HepG2 (cell line): ENCODE measurements around the gene ARID5B. TPM values are rescaled to one million over a fixed set of nuclear protein-coding genes. Genes with fewer than 3 reads are reported as not detected.

Source experiments
- ATAC-seq: fragments of 200-7000 bp; cut with Tn5 transposase; 3 replicates; pipeline ENCODE4 v1.9.1; 2020; ENCODE audit warnings: mild to moderate bottlenecking, moderate library complexity
- BruUV-seq: library from RNA; stranded (reverse); fragments of 400-500 nt; replicated peaks from 2 replicates; lab custom pipeline; 2021; lab: Mats Ljungman, UMichigan
- CTCF ChIA-PET: fragments of 300-600 bp; formaldehyde crosslinking; extraction: SDS; loops from one replicate; lab custom pipeline; 2021; ENCODE audit warnings: low total read pairs, inconsistent platforms, low intra/inter-chr PET ratio; lab: Yijun Ruan, JAX
- POLR2A ChIA-PET: fragments of 350-600 bp; sonication (Branson Sonifier 250); formaldehyde crosslinking; loops from one replicate; lab custom pipeline; 2020; ENCODE audit warnings: antibody characterized with exemption, inconsistent platforms; lab: Yijun Ruan, JAX
- DNase-seq: peaks from one replicate; pipeline ENCODE4 v3.0.0-alpha.2; 2015; ENCODE audit warnings: low spot score
- FAIRE-seq: peaks from 3 replicates; lab custom pipeline; 2011; peaks lifted over from hg19 to GRCh38; lab: Jason Lieb, UNC
- H2AFZ ChIP-seq: one replicate; pipeline ENCODE4 v1.6.1; 2011; ENCODE audit warnings: low read length, inconsistent platforms
- H3K27ac ChIP-seq: fragments of 300-600 bp; 3 replicates; pipeline ENCODE4 v1.8.0; 2011; ENCODE audit warnings: mixed run types, mild to moderate bottlenecking, mixed read lengths, low read length, inconsistent platforms; ENCODE audit not compliant: insufficient read depth; ENCODE audit errors: extremely low read length
- H3K27me3 ChIP-seq, 2 experiments: fragments of 200-600 bp in 1 of 2; 2 replicates in 1 of 2; 3 replicates in 1 of 2; pipeline versions ENCODE4 v1.6.0 to v1.8.0; 2011; ENCODE audit warnings: low read length in 2 of 2, mild to moderate bottlenecking in 2 of 2, moderate library complexity in 2 of 2, inconsistent platforms in 1 of 2; ENCODE audit not compliant: insufficient read depth in 2 of 2, control insufficient read depth in 1 of 2
- H3K36me3 ChIP-seq, 2 experiments: fragments of 200-600 bp in 1 of 2; replicated peaks in 1 of 2; 2 replicates in 1 of 2; 3 replicates in 1 of 2; pipeline versions ENCODE4 v1.5.1 to v1.8.0; 2011; ENCODE audit warnings: low read length in 2 of 2, inconsistent platforms in 1 of 2; ENCODE audit not compliant: insufficient read depth in 2 of 2, control insufficient read depth in 1 of 2
- H3K4me1 ChIP-seq: 2 replicates; pipeline ENCODE4 v1.5.1; 2012; ENCODE audit warnings: low read length, inconsistent platforms; ENCODE audit not compliant: insufficient read depth
- H3K4me2 ChIP-seq: 2 replicates; pipeline ENCODE4 v1.6.0; 2011; ENCODE audit warnings: low read depth, low read length, inconsistent platforms
- H3K4me3 ChIP-seq, 3 experiments: fragments of 200-600 bp in 1 of 3; sonication (generic), shearing (Covaris generic) in 1 of 3; replicated peaks in 1 of 3; 2 replicates each; pipeline ENCODE4 v1.5.1; 2011 to 2016; ENCODE audit warnings: low read length in 3 of 3, inconsistent platforms in 2 of 3, low read depth in 2 of 3, mild to moderate bottlenecking in 2 of 3, control low read depth in 1 of 3, mixed read lengths in 1 of 3; ENCODE audit not compliant: insufficient read depth in 1 of 3
- H3K79me2 ChIP-seq: one replicate; pipeline ENCODE4 v1.6.1; 2011; ENCODE audit warnings: low read length, inconsistent platforms; ENCODE audit not compliant: insufficient read depth
- H3K9ac ChIP-seq: 2 replicates; pipeline ENCODE4 v1.6.0; 2011; ENCODE audit warnings: mild to moderate bottlenecking, low read depth, low read length, inconsistent platforms; ENCODE audit not compliant: insufficient read depth
- H3K9me3 ChIP-seq: 2 replicates; pipeline ENCODE4 v1.5.1; 2012; ENCODE audit warnings: mild to moderate bottlenecking, low read length
- H4K20me1 ChIP-seq: 2 replicates; pipeline ENCODE4 v1.6.0; 2011; ENCODE audit warnings: inconsistent platforms, mild to moderate bottlenecking, low read length, moderate library complexity; ENCODE audit not compliant: insufficient read depth
- HDAC2 ChIP-seq: sonication (generic); formaldehyde crosslinking; IDR thresholded peaks from 2 replicates; pipeline ENCODE4 v1.4.0; 2020; ENCODE audit warnings: missing genetic modification reagents
- HMG20A ChIP-seq: IDR thresholded peaks from 2 replicates; pipeline ENCODE4 v1.6.1; 2016; ENCODE audit warnings: borderline replicate concordance
- KLF15 ChIP-seq: sonication (generic); formaldehyde crosslinking; IDR thresholded peaks from 2 replicates; pipeline ENCODE4 v1.8.1; 2023; ENCODE audit warnings: borderline replicate concordance, mild to moderate bottlenecking, inconsistent platforms, missing genetic modification reagents, mixed read lengths
- REPIN1 ChIP-seq: sonication (generic); formaldehyde crosslinking; IDR thresholded peaks from 2 replicates; pipeline ENCODE4 v1.8.0; 2022; ENCODE audit warnings: missing genetic modification reagents, low read depth, mild to moderate bottlenecking, borderline replicate concordance
- RNF2 ChIP-seq: fragments of 450-650 bp; conservative IDR thresholded peaks from 2 replicates; pipeline ENCODE4 v1.6.1; 2016; ENCODE audit warnings: low read depth
- ZBTB37 ChIP-seq: sonication (generic); formaldehyde crosslinking; IDR thresholded peaks from 2 replicates; pipeline ENCODE4 v1.4.0; 2020; ENCODE audit warnings: mild to moderate bottlenecking, missing genetic modification reagents
- ZNF414 ChIP-seq: sonication (generic); formaldehyde crosslinking; IDR thresholded peaks from 2 replicates; pipeline ENCODE4 v1.5.0; 2020; ENCODE audit warnings: missing genetic modification reagents
- WGBS: methylation state at CpG from one replicate; pipeline ENCODE4 v1.1.6; 2017; ENCODE audit warnings: low lambda C conversion rate; 5-methylcytosine and 5-hydroxymethylcytosine counted together
- in situ Hi-C: cut with HindIII; loops from 2 replicates; pipeline ENCODE4 v1.10.0; 2017; ENCODE audit warnings: low pct_unique_long_range_greater_than_20kb; ENCODE audit not compliant: extremely low pct_ligation_motif_present
- intact Hi-C: fragments of 100-400 bp; cut with micrococcal nuclease; formaldehyde crosslinking; loops from one replicate; pipeline ENCODE4 v1.10.0; 2022; ENCODE audit not compliant: unreplicated experiment
- polyA plus RNA-seq, 8 experiments: library from polyadenylated mRNA; depleted of rRNA in 3 of 8; stranded (reverse) in 7 of 8; unstranded in 1 of 8; fragments of >200 nt; fragmentation: Illumina TruSeq in 4 of 8; extraction: Trizol in 4 of 8; gene quantifications; 2 replicates each; pipeline versions ENCODE4 v1.2.1 to v1.2.3, GENCODE V29; 2011 to 2016; ENCODE audit warnings: low read depth in 4 of 8, missing spikeins in 1 of 8, mixed read lengths in 1 of 8; ENCODE audit not compliant: insufficient read depth in 1 of 8
- total RNA-seq, 5 experiments: library from RNA; depleted of rRNA; stranded (reverse); fragments of >200 nt; fragmentation: Illumina TruSeq; extraction: Trizol; gene quantifications; 2 replicates each; pipeline ENCODE4 v1.2.3, GENCODE V29; 2016; ENCODE audit warnings: low read depth in 1 of 5

Gene ARID5B
- total and polyA plus RNA-seq, 2 of the 13 experiments (the other 11 are each of a cell fraction or from before 2014, with no cell fraction given), result 6.2 to 21.1 TPM

GRCh38 chr10:62015994-62016393, 114.5 kb downstream of the ARID5B start:
- in situ Hi-C loops, result no loop called here
- H3K27ac ChIP-seq, result no peak overlapping the region
- intact Hi-C loops, result no loop called here
- H2AFZ ChIP-seq, result no peak overlapping the region
- ChIA-PET POLR2A (no interaction called here), CTCF (no interaction called here)
- H3K4me1 ChIP-seq, result peaks cover 15% of the 10 kb centered on the region
- peaks cover 5 to 8% of the 10 kb centered on the region in 2 experiments for H3K36me3 ChIP-seq
- H3K9me3 ChIP-seq, result no peaks in the 10 kb centered on the region
- ATAC-seq (no peak; the same call in 2 of the 3 replicates), DNase-seq (no peak), FAIRE-seq (no peak)
- no peaks in the 10 kb centered on the region for H4K20me1 ChIP-seq
- BruUV-seq, result no TSS peak
- no peak overlapping the region for H3K4me2 ChIP-seq
- H3K27me3 ChIP-seq, result no peaks in the 10 kb centered on the region
- H3K79me2 ChIP-seq, result no peaks in the 10 kb centered on the region
- 96% methylated on average over 6 of the region's 6 CpGs for WGBS
- H3K9ac ChIP-seq, result no peak overlapping the region
- no peak overlapping the region for H3K4me3 ChIP-seq
- no peak for TF ChIP-seq KLF15 (CRISPR knock-in tag)
- no peak for TF ChIP-seq REPIN1 (CRISPR knock-in tag)
- no peak for TF ChIP-seq HMG20A (CRISPR knock-in tag)
- no peak for TF ChIP-seq ZNF414
- no peak for TF ChIP-seq HDAC2 (CRISPR knock-in tag)
- no peak for TF ChIP-seq RNF2
- TF ChIP-seq ZBTB37, result no peak
